ENCODE data around the gene ADAR. TPM values are rescaled to one million over a fixed set of nuclear protein-coding genes. Genes with fewer than 3 reads are reported as not detected.

ADAR gene
- total RNA-seq, 1 experiment from 2014 or later: 136 TPM

DNA sequence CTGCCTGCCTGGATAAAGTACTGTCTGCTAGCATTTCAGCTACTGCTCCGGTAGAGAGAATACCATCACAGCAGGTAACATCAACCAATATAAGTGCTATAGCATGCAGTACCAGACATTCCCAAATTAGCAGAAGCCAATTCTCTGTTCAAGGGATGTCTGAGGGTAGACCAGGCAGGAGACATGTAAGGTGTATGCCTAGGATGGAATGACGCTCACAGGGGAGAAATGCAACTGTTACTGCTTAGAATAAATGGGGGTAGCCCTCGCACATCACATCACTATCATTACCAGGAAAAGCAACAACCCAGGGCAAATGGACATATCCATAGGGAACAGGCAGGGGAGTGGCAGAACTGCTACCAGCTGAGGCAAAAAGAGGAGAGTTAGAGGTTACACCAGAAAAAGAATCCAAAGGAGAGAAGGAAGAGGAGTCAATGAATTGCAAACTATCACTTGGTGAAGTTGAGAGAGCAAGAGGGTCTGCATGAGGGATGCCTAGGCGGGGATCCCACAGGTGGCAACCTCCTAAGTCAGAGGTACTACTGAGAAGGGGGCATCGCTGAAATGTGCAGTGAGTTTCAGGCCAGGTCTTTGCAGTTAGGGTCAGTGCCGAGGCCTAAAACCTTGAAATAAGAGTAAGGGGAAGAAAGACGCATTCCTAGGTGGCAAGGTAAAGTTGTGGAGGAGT lies 50.6 kb downstream of the ADAR start:
- intact Hi-C loops (cut with micrococcal nuclease): loop anchor here (5.0 kb wide), 1 partner anchor 150 kb away; the partner anchor contains the start of gene IL6R
- POLR2A ChIA-PET (ENCODE audit: unreplicated experiment): no interaction called here

DNA sequence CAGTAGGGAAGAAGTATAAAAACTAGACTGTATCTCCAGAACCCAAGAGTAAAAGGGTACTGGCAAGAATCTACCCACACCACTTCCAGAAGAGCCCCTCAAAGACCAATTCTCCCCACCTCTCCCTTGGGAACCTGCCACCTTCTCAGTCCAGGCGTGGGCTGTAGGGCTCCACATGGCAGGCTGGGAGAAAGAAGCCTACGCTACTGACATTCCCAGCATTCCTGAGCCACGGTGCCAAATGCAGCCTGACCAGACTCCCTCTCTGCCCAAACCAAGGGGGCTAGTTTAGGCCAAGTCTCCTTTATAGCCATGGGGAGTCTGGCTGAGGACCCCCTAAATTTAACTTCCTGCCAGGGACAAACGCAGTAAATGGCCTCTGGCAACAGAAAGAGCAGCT lies 51.6 kb downstream of the ADAR start:
- no TSS peak for BruUV-seq (replicated peaks)
- no peak for ATAC-seq

More for the DNA sequence above, 50.6 kb downstream of the ADAR start:
- DNase-seq: no peak
- no peak overlapping the region for H2AFZ ChIP-seq (ENCODE audit: low read length)
- H3K9me3 ChIP-seq (ENCODE audit: low read length): no peaks in the 10 kb centered on the region
- no peaks in the 10 kb centered on the region for H3K9me2 ChIP-seq (replicated peaks; ENCODE audit: low read length)
- no peaks in the 10 kb centered on the region for H3K27me3 ChIP-seq (ENCODE audit: low read length)
- H3K79me2 ChIP-seq (ENCODE audit: low read length): peaks cover 39% of the 10 kb centered on the region
- CTCF ChIA-PET: no interaction called here
- H3K27ac ChIP-seq (ENCODE audit: low read length): no peak overlapping the region
- H3K4me3 ChIP-seq (ENCODE audit: low read length): peak overlapping the region; percentile 80
- H4K20me1 ChIP-seq (ENCODE audit: low read length): peaks cover 17% of the 10 kb centered on the region; the same call in 1 of the 2 replicates
- ATAC-seq: no peak
- peak overlapping the region; percentile 91 for H3K9ac ChIP-seq (ENCODE audit: low read length)
- no TSS peak for BruUV-seq (replicated peaks)
- peaks cover 37% of the 10 kb centered on the region for H3K36me3 ChIP-seq (ENCODE audit: low read depth, low read length)
- peak overlapping the region; percentile 96 for H3K4me2 ChIP-seq (ENCODE audit: low read length)
- no peaks in the 10 kb centered on the region for H3F3A ChIP-seq (ENCODE audit: low read length, unreplicated experiment)
- TF ChIP-seq EZH2 (IDR thresholded peaks at IDR 0.05; ENCODE audit: low read length, unreplicated experiment) (no peak), EZH2phosphoT487 (IDR thresholded peaks at IDR 0.05; ENCODE audit: borderline replicate concordance, low read length) (no peak)
- TF ChIP-seq, protein P1, sequence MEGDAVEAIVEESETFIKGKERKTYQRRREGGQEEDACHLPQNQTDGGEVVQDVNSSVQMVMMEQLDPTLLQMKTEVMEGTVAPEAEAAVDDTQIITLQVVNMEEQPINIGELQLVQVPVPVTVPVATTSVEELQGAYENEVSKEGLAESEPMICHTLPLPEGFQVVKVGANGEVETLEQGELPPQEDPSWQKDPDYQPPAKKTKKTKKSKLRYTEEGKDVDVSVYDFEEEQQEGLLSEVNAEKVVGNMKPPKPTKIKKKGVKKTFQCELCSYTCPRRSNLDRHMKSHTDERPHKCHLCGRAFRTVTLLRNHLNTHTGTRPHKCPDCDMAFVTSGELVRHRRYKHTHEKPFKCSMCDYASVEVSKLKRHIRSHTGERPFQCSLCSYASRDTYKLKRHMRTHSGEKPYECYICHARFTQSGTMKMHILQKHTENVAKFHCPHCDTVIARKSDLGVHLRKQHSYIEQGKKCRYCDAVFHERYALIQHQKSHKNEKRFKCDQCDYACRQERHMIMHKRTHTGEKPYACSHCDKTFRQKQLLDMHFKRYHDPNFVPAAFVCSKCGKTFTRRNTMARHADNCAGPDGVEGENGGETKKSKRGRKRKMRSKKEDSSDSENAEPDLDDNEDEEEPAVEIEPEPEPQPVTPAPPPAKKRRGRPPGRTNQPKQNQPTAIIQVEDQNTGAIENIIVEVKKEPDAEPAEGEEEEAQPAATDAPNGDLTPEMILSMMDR (conservative IDR thresholded peaks at IDR 0.05; ENCODE audit: low read depth, low read length): no peak
- peaks cover 24% of the 10 kb centered on the region for H3K4me1 ChIP-seq (ENCODE audit: insufficient read depth, low read length)

More for the DNA sequence above, 51.6 kb downstream of the ADAR start:
- TF ChIP-seq EZH2 (IDR thresholded peaks at IDR 0.05; ENCODE audit: low read length, unreplicated experiment) (no peak), EZH2phosphoT487 (IDR thresholded peaks at IDR 0.05; ENCODE audit: borderline replicate concordance, low read length) (no peak)
- TF ChIP-seq, protein P1 (conservative IDR thresholded peaks at IDR 0.05; ENCODE audit: low read depth, low read length): no peak
- peaks cover 45% of the 10 kb centered on the region for H3K36me3 ChIP-seq (ENCODE audit: low read depth, low read length)
- peak overlapping the region; percentile 91; the same call in 1 of the 2 replicates for H3K9ac ChIP-seq (ENCODE audit: low read length)
- H2AFZ ChIP-seq (ENCODE audit: low read length): no peak overlapping the region
- H3K27ac ChIP-seq (ENCODE audit: low read length): no peak overlapping the region
- peaks cover 17% of the 10 kb centered on the region; the same call in 1 of the 2 replicates for H4K20me1 ChIP-seq (ENCODE audit: low read length)
- H3K4me3 ChIP-seq (ENCODE audit: low read length): peak overlapping the region; percentile 80
- peaks cover 39% of the 10 kb centered on the region for H3K79me2 ChIP-seq (ENCODE audit: low read length)
- no peak for DNase-seq
- no peaks in the 10 kb centered on the region for H3K9me3 ChIP-seq (ENCODE audit: low read length)
- peaks cover 24% of the 10 kb centered on the region for H3K4me1 ChIP-seq (ENCODE audit: insufficient read depth, low read length)
- no peaks in the 10 kb centered on the region for H3K27me3 ChIP-seq (ENCODE audit: low read length)
- peak overlapping the region; percentile 96 for H3K4me2 ChIP-seq (ENCODE audit: low read length)
- POLR2A ChIA-PET (ENCODE audit: unreplicated experiment): no interaction called here
- intact Hi-C loops (cut with micrococcal nuclease): loop anchor here (5.0 kb wide), 1 partner anchor 149 kb away; the partner anchor contains the start of gene IL6R
- no peaks in the 10 kb centered on the region for H3F3A ChIP-seq (ENCODE audit: low read length, unreplicated experiment)
- H3K9me2 ChIP-seq (replicated peaks; ENCODE audit: low read length): no peaks in the 10 kb centered on the region
- CTCF ChIA-PET: no interaction called here

Data from PC-3 (cell line).